NCI-H82 treated with DMSO at 0.1 percent for 48 hours (cell line): ENCODE measurements around the gene VAMP4.

Experiments used
- DNase-seq: peaks from one replicate; lab custom pipeline; 2025; ENCODE audit not compliant: unreplicated experiment; lab: John Stamatoyannopoulos, UW

VAMP4 gene

DNA sequence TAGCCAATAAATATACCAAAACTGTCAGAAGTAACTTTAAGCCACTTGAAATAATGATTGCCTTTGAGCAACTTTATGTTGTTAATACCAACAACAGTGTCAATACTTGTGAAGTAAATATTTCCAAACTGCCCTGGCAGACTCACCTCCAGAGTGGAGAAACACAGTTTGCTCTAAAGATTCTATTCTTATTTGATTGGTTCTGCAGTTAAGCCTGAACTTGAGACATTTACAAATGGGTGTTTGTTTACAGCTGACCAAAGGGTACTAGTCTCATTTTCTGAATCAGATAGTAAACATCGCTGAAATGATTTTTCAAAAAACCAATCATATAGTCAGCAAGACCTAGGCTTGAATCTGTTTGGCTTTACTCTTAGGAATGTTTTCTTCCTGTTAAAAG, 88.1 kb downstream of the VAMP4 start:
- no peak for DNase-seq

DNA sequence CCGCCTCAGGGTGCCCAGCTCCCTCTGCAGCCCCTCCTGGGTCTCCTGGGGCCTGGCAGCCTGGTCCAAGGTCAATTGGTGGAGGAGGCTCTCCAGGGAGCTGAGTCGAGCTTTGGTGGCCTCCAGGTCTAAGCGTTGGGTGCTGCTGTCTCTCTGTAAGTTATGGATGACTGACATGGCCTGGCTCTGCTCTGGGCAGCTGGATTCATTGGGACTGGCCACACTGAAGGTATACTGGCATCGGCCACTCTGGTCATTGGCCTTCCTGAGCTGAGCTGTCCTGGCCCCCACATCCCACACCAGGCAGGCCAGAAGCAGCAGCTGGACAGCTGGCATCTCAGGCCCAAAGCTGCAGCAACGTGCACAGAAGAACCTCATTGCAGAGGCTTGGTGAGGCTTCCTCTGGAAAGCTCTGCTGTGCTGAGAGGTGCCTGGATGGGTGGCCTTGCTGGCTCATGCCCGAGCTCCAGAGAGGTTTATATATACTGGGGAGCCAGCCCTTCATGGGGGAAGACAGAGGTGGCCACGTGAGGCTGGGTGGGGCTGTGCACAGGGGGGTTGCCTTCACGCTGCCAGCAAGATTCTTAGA, 89.5 kb downstream of the VAMP4 start, which contains the start of gene MYOC:
Gene MYOC (minus strand): TSS at position 455 of the 589 bp plus-strand sequence. CDS start 77 bp downstream, at position 378.
- no peak for DNase-seq
